ENCODE results near the gene LCTL. TPM values are rescaled to one million over a fixed set of nuclear protein-coding genes. Genes with fewer than 3 reads are reported as not detected.

LCTL gene
- total and polyA plus RNA-seq, 10 donors, result not detected

- no peak for TF ChIP-seq CTCF (IDR thresholded peaks at IDR 0.05 in 8 of 11, conservative IDR thresholded peaks at IDR 0.05 in 3 of 11)
- TF ChIP-seq POLR2A (IDR thresholded peaks at IDR 0.05), result no peak
- TF ChIP-seq POLR2AphosphoS5 (IDR thresholded peaks at IDR 0.05), result no peak
- no peaks in the 10 kb centered on the region for H3K36me3 ChIP-seq
- H3K27me3 ChIP-seq (replicated peaks in 1 of 7), result no peaks in the 10 kb centered on the region
- intact Hi-C loops (cut with DNase I; ENCODE audit: low total_unique reads), result no loop called here
- no peak overlapping the region for H3K27ac ChIP-seq
- peak; percentile 39 for DNase-seq
- peaks cover 0 to 10% (median 3%) of the 10 kb centered on the region in 6 donors for H3K4me1 ChIP-seq
- WGBS, 5 donors, result 84 to 94% (median 92%) methylated on average over 7 of the region's 7 CpGs
- no peaks in the 10 kb centered on the region for H3K9me3 ChIP-seq
- H3K4me3 ChIP-seq, result no peak overlapping the region
Observed at GRCh38 chr15:66567897-66568296, 2.1 kb upstream of the LCTL start.

- Histone ChIP-seq H3K36me3 (no peaks in the 10 kb centered on the region), H3K27ac (no peak overlapping the region), H3K27me3 (replicated peaks in 1 of 7) (no peaks in the 10 kb centered on the region), H3K4me3 (no peak overlapping the region), H3K4me1 (peaks cover 0 to 10% (median 3%) of the 10 kb centered on the region in 6 donors), H3K9me3 (no peaks in the 10 kb centered on the region)
- TF ChIP-seq CTCF (IDR thresholded peaks at IDR 0.05 in 8 of 11, conservative IDR thresholded peaks at IDR 0.05 in 3 of 11), result peak in 10 of 11 experiments; percentile 7 to 67 (median 56)
- TF ChIP-seq POLR2A (IDR thresholded peaks at IDR 0.05), result no peak
- 30 to 38% (median 32%) methylated on average over 15 of the region's 15 CpGs for WGBS, 5 donors
- intact Hi-C loops (cut with DNase I; ENCODE audit: low total_unique reads), result no loop called here
- peak; percentile 66 for DNase-seq
Observed at GRCh38 chr15:66566963-66567531, 1.2 kb upstream of the LCTL start.

- no peaks in the 10 kb centered on the region for H3K36me3 ChIP-seq
- 84 to 91% (median 88%) methylated on average over 9 of the region's 9 CpGs for WGBS, 5 donors
- H3K27me3 ChIP-seq (replicated peaks in 1 of 7), result no peaks in the 10 kb centered on the region
- H3K4me1 ChIP-seq, result peaks cover 0 to 10% (median 3%) of the 10 kb centered on the region in 6 donors
- H3K27ac ChIP-seq, result no peak overlapping the region
- TF ChIP-seq POLR2A (IDR thresholded peaks at IDR 0.05), result no peak
- TF ChIP-seq CTCF (IDR thresholded peaks at IDR 0.05 in 8 of 11, conservative IDR thresholded peaks at IDR 0.05 in 3 of 11), result no peak
- no peak for TF ChIP-seq POLR2AphosphoS5 (IDR thresholded peaks at IDR 0.05)
- no peaks in the 10 kb centered on the region for H3K9me3 ChIP-seq
- intact Hi-C loops (cut with DNase I; ENCODE audit: low total_unique reads), result no loop called here
- H3K4me3 ChIP-seq, result no peak overlapping the region
- DNase-seq, result peak; percentile 52
Observed at GRCh38 chr15:66565141-66565641, 607 bp downstream of the LCTL start.

- peaks cover 0 to 10% (median 3%) of the 10 kb centered on the region in 6 donors for H3K4me1 ChIP-seq
- intact Hi-C loops (cut with DNase I; ENCODE audit: low total_unique reads), result no loop called here
- TF ChIP-seq POLR2A (IDR thresholded peaks at IDR 0.05), result no peak
- no peak for TF ChIP-seq POLR2AphosphoS5 (IDR thresholded peaks at IDR 0.05)
- TF ChIP-seq CTCF (IDR thresholded peaks at IDR 0.05 in 8 of 11, conservative IDR thresholded peaks at IDR 0.05 in 3 of 11), result no peak
- no peaks in the 10 kb centered on the region for H3K9me3 ChIP-seq
- 82 to 90% (median 85%) methylated on average over 18 of the region's 18 CpGs for WGBS, 5 donors
- no peaks in the 10 kb centered on the region for H3K27me3 ChIP-seq (replicated peaks in 1 of 7)
- DNase-seq, result peak; percentile 44
- H3K36me3 ChIP-seq, result no peaks in the 10 kb centered on the region
- no peak overlapping the region for H3K4me3 ChIP-seq
- no peak overlapping the region for H3K27ac ChIP-seq
Observed at GRCh38 chr15:66564136-66565041, 1.4 kb downstream of the LCTL start.
